Liver (tissue), 9 donors: ENCODE results near the gene HLA-DRB5. TPM values are rescaled to one million over a fixed set of nuclear protein-coding genes. Genes with fewer than 3 reads are reported as not detected.
"Not testable (repeated sequence)": the region's sequence is repeated elsewhere in the genome, so short reads cannot be mapped to it uniquely, and the experiment has no call there.

ENCODE experiments used
- DNase-seq: peaks from one replicate; pipeline ENCODE4 v3.0.0-alpha.2; 2017; ENCODE audit warnings: low spot score
- H3K27ac ChIP-seq, 2 donors: one replicate each; pipeline ENCODE4 v1.7.0; 2013; ENCODE audit warnings: inconsistent platforms in 2 of 2, low read length in 2 of 2, control low read depth in 1 of 2, low read depth in 1 of 2, mild to moderate bottlenecking in 1 of 2
- H3K27me3 ChIP-seq, 4 donors: one replicate each; pipeline versions ENCODE4 v1.6.1 to v1.7.0; 2013; ENCODE audit warnings: low read length in 3 of 4, inconsistent platforms in 1 of 4, mild to moderate bottlenecking in 1 of 4, moderate library complexity in 1 of 4; ENCODE audit not compliant: control insufficient read depth in 4 of 4, insufficient read depth in 4 of 4
- H3K36me3 ChIP-seq, 4 donors: one replicate each; pipeline versions ENCODE4 v1.6.1 to v1.7.0; 2013; ENCODE audit warnings: low read length in 3 of 4, mild to moderate bottlenecking in 3 of 4, low read depth in 1 of 4, moderate library complexity in 1 of 4; ENCODE audit not compliant: control insufficient read depth in 4 of 4, insufficient read depth in 3 of 4
- H3K4me1 ChIP-seq, 4 donors: one replicate each; pipeline versions ENCODE4 v1.6.1 to v1.7.0; 2013; ENCODE audit warnings: low read length in 3 of 4, mild to moderate bottlenecking in 3 of 4, moderate library complexity in 1 of 4; ENCODE audit not compliant: control insufficient read depth in 4 of 4, insufficient read depth in 4 of 4
- H3K4me3 ChIP-seq, 3 donors: one replicate each; pipeline versions ENCODE4 v1.6.1 to v1.7.0; 2013; ENCODE audit warnings: low read length in 3 of 3, control low read depth in 1 of 3, low read depth in 1 of 3, mild to moderate bottlenecking in 1 of 3
- H3K9ac ChIP-seq, 2 donors: one replicate each; pipeline ENCODE4 v1.7.0; 2013; ENCODE audit warnings: low read length in 2 of 2, mild to moderate bottlenecking in 2 of 2, moderate library complexity in 2 of 2, control low read depth in 1 of 2, low read depth in 1 of 2
- H3K9me3 ChIP-seq, 4 donors: one replicate each; pipeline versions ENCODE4 v1.6.1 to v1.7.0; 2013; ENCODE audit warnings: low read length in 3 of 4; ENCODE audit not compliant: control insufficient read depth in 4 of 4
- EGR1 ChIP-seq, 2 donors: IDR thresholded peaks; 2 replicates each; pipeline ENCODE4 v1.6.1; 2016 to 2018; ENCODE audit warnings: antibody characterized with exemption in 2 of 2, low read depth in 2 of 2
- FOXA1 ChIP-seq: IDR thresholded peaks from 2 replicates; pipeline ENCODE4 v1.6.1; 2016; ENCODE audit warnings: antibody characterized with exemption
- GABPA ChIP-seq, 2 donors: IDR thresholded peaks in 1 of 2; conservative IDR thresholded peaks in 1 of 2; 2 replicates each; pipeline ENCODE4 v1.6.1; 2016; ENCODE audit warnings: antibody characterized with exemption in 2 of 2, mild to moderate bottlenecking in 1 of 2, moderate library complexity in 1 of 2
- HNF4A ChIP-seq, 2 donors: conservative IDR thresholded peaks; 2 replicates each; pipeline ENCODE4 v1.6.1; 2016; ENCODE audit warnings: antibody characterized with exemption in 2 of 2, mild to moderate bottlenecking in 2 of 2
- HNF4G ChIP-seq: IDR thresholded peaks from 2 replicates; pipeline ENCODE4 v1.6.1; 2016; ENCODE audit warnings: antibody characterized with exemption
- JUND ChIP-seq, 2 donors: IDR thresholded peaks; 2 replicates each; pipeline ENCODE4 v1.6.1; 2016; ENCODE audit warnings: antibody characterized with exemption in 2 of 2
- MAX ChIP-seq: IDR thresholded peaks from 2 replicates; pipeline ENCODE4 v1.6.1; 2016; ENCODE audit warnings: antibody characterized with exemption
- NR2F2 ChIP-seq: IDR thresholded peaks from 2 replicates; pipeline ENCODE4 v1.6.1; 2016; ENCODE audit warnings: antibody characterized with exemption
- RAD21 ChIP-seq, 2 donors: IDR thresholded peaks; 2 replicates each; pipeline ENCODE4 v1.6.1; 2016; ENCODE audit warnings: antibody characterized with exemption in 2 of 2, mild to moderate bottlenecking in 2 of 2
- RXRA ChIP-seq, 2 donors: IDR thresholded peaks; 2 replicates each; pipeline ENCODE4 v1.6.1; 2017 to 2018; ENCODE audit warnings: antibody characterized with exemption in 2 of 2, mild to moderate bottlenecking in 1 of 2
- SP1 ChIP-seq: IDR thresholded peaks from 2 replicates; pipeline ENCODE4 v1.6.1; 2018; ENCODE audit warnings: antibody characterized with exemption, mild to moderate bottlenecking
- TAF1 ChIP-seq: conservative IDR thresholded peaks from 2 replicates; pipeline ENCODE4 v1.6.1; 2016; ENCODE audit warnings: antibody characterized with exemption, mild to moderate bottlenecking
- YY1 ChIP-seq: IDR thresholded peaks from 2 replicates; pipeline ENCODE4 v1.6.1; 2016; ENCODE audit warnings: antibody characterized with exemption, mild to moderate bottlenecking
- ZBTB33 ChIP-seq: IDR thresholded peaks from 2 replicates; pipeline ENCODE4 v1.6.1; 2016; ENCODE audit warnings: antibody characterized with exemption
- WGBS: extraction: QIAGEN DNeasy Blood & Tissue Kit; methylation state at CpG from one replicate; pipeline ENCODE4 v1.1.7; 2013; 5-methylcytosine and 5-hydroxymethylcytosine counted together
- polyA plus RNA-seq, 2 donors: library from polyadenylated mRNA; stranded (reverse) in 1 of 2; unstranded in 1 of 2; fragments of 200-250 nt in 1 of 2; fragments of >200 nt in 1 of 2; fragmentation: Nextera tagmentation in 1 of 2; extraction: Ambion mirVana in 1 of 2; gene quantifications; one replicate each; pipeline versions ENCODE4 v1.2.1 to v1.2.3, GENCODE V29; 2013 to 2015
- total RNA-seq, 2 donors: library from RNA; depleted of rRNA; stranded (reverse); fragments of >200 nt; gene quantifications; one replicate each; pipeline ENCODE4 v1.2.3, GENCODE V29; 2014
- TF ChIP-seq, protein P1 (sequence below): IDR thresholded peaks from 2 replicates; pipeline ENCODE4 v1.6.1; 2016; ENCODE audit warnings: antibody characterized with exemption
- TF ChIP-seq, protein P2 (sequence below): IDR thresholded peaks from 2 replicates; pipeline ENCODE4 v1.6.1; 2016; ENCODE audit warnings: antibody characterized with exemption, mild to moderate bottlenecking
- TF ChIP-seq, protein P3 (sequence below): fragments of 150-350 bp; IDR thresholded peaks from 2 replicates; pipeline ENCODE4 v1.5.1; 2017; ENCODE audit warnings: improper control_type of control experiment, low read depth, low read length; ENCODE audit not compliant: missing input control
- donor health status: healthy.
- donor health status: healthy.
- donor health status: healthy.
- donor health status: healthy.
- donor health status: healthy.

HLA-DRB5 gene
- total and polyA plus RNA-seq, 4 donors, result 0.36 to 42.9 (median 2.8) TPM

GRCh38 chr6:32475392-32476206, 54.5 kb downstream of the HLA-DRB5 start:
- DNase-seq, result no peak
- TF ChIP-seq RAD21 (IDR thresholded peaks at IDR 0.05), result peak in 1 of 2 donors; percentile 23
- no peak for TF ChIP-seq TAF1
- Histone ChIP-seq H3K4me3 (no peak overlapping the region), H3K9me3 (peaks cover 0 to 6% (median 1%) of the 10 kb centered on the region in 4 donors), H3K36me3 (no peaks in the 10 kb centered on the region), H3K4me1 (peaks cover 0 to 1% (median 0%) of the 10 kb centered on the region in 4 donors), H3K27me3 (peaks cover 0 to 4% (median 0%) of the 10 kb centered on the region in 4 donors), H3K9ac (no peak overlapping the region), H3K27ac (no peak overlapping the region)
- 75% methylated on average over 13 of the region's 13 CpGs for WGBS

DNA sequence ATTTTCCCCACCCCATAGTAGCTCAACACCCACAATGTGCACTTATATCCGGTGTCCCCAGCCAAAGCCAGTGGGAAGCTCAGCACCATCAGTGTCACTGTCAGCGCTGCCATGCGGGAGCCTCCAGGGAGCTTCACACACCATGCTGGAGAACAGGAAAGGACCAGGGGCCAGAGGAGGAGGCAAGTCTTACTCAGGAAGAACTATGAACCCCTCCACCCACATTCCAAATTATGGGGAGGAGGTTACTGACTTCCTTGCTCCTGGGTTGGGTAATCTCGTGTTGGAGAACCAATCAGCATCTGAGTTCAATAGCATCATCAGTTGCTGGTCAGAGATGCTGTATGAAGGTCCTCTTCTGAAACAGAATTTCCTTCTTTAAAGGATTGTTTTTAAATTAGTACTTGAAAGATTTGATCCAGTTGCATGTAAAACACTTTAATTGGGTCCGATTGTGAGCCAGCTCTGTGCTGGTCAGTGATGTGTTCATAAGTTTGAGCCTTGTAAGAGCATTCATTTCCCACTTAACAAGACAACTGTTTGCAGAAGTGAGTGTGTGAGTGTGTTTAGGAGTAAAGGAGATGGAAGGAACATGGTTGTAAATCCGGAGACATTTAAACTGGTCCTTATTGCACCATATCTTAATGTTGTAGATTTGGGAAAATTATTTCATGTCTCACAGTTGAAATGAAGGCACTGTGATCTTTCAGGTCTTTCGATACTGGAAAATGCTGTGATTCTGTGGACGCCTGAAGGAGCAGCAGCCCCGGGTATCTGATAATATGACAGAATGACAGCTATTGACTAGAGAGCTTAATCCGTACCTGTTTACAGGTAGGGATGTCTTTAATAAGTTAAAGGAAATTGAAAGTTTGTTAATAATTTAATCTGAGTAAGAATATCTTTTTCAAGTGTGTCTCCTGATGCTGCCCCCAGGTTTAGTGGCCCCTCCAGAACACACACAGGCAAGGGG, 56.4 kb downstream of the HLA-DRB5 start:
- not testable (repeated sequence) for H3K4me3 ChIP-seq, H3K9me3 ChIP-seq, H3K27me3 ChIP-seq, H3K9ac ChIP-seq, H3K4me1 ChIP-seq, H3K36me3 ChIP-seq, DNase-seq
- H3K27ac ChIP-seq, result peak overlapping the region; percentile 50 to 56
- 41% methylated on average over 10 of the region's 10 CpGs for WGBS

DNA sequence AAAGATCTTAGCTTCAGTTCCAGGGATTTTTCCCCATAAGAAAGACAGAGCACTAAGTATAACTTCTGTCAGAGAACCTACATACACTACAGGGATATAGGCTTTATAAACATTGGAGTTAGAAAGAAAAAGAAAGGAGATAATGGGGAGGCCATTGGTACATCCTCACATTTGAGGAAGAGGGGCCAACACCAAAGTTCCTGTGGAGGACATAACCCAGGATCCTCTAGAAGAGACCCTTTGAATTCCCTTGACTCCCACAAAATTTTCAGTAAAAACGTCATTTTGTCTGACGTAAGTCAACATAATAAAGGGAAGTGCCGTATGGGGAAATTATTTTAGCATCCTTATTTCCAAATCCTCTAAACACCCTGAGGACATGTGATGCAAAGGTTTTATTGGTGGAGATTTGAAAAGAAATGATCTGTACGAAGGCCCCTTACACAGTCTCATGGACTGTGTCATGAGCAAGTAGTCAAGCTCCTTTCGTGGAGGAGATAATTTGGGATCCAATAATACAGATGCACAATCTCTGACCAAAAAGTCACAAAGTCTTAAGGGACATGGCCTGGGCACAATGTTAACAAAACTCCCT, 57.2 kb downstream of the HLA-DRB5 start:
- peaks cover 0 to 1% (median 0%) of the 10 kb centered on the region in 4 donors for H3K4me1 ChIP-seq
- no peak for DNase-seq
- H3K4me3 ChIP-seq, result no peak overlapping the region
- H3K9me3 ChIP-seq, result peaks cover 0 to 2% (median under 1%) of the 10 kb centered on the region in 4 donors
- H3K27me3 ChIP-seq, result peaks cover 0 to 4% (median 0%) of the 10 kb centered on the region in 4 donors
- peak overlapping the region; percentile 48 to 56 for H3K27ac ChIP-seq
- 62% methylated on average over 5 of the region's 5 CpGs for WGBS
- no peak overlapping the region for H3K9ac ChIP-seq
- H3K36me3 ChIP-seq, result no peaks in the 10 kb centered on the region
- TF ChIP-seq SP1 (no peak), TAF1 (no peak), HNF4G (no peak), JUND (IDR thresholded peaks at IDR 0.05) (no peak), MAX (no peak), EGR1 (IDR thresholded peaks at IDR 0.05; ENCODE audit: low read depth in 2 of 2) (no peak), NR2F2 (no peak), RAD21 (IDR thresholded peaks at IDR 0.05) (no peak), YY1 (no peak), RXRA (IDR thresholded peaks at IDR 0.05) (no peak), HNF4A (conservative IDR thresholded peaks at IDR 0.05) (no peak), FOXA1 (no peak), ZBTB33 (no peak), GABPA (IDR thresholded peaks at IDR 0.05 in 1 of 2, conservative IDR thresholded peaks at IDR 0.05 in 1 of 2) (no peak)
- TF ChIP-seq, protein P1, sequence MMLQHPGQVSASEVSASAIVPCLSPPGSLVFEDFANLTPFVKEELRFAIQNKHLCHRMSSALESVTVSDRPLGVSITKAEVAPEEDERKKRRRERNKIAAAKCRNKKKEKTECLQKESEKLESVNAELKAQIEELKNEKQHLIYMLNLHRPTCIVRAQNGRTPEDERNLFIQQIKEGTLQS, result no peak
- TF ChIP-seq, protein P2, sequence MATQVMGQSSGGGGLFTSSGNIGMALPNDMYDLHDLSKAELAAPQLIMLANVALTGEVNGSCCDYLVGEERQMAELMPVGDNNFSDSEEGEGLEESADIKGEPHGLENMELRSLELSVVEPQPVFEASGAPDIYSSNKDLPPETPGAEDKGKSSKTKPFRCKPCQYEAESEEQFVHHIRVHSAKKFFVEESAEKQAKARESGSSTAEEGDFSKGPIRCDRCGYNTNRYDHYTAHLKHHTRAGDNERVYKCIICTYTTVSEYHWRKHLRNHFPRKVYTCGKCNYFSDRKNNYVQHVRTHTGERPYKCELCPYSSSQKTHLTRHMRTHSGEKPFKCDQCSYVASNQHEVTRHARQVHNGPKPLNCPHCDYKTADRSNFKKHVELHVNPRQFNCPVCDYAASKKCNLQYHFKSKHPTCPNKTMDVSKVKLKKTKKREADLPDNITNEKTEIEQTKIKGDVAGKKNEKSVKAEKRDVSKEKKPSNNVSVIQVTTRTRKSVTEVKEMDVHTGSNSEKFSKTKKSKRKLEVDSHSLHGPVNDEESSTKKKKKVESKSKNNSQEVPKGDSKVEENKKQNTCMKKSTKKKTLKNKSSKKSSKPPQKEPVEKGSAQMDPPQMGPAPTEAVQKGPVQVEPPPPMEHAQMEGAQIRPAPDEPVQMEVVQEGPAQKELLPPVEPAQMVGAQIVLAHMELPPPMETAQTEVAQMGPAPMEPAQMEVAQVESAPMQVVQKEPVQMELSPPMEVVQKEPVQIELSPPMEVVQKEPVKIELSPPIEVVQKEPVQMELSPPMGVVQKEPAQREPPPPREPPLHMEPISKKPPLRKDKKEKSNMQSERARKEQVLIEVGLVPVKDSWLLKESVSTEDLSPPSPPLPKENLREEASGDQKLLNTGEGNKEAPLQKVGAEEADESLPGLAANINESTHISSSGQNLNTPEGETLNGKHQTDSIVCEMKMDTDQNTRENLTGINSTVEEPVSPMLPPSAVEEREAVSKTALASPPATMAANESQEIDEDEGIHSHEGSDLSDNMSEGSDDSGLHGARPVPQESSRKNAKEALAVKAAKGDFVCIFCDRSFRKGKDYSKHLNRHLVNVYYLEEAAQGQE, result no peak
- TF ChIP-seq, protein P3, sequence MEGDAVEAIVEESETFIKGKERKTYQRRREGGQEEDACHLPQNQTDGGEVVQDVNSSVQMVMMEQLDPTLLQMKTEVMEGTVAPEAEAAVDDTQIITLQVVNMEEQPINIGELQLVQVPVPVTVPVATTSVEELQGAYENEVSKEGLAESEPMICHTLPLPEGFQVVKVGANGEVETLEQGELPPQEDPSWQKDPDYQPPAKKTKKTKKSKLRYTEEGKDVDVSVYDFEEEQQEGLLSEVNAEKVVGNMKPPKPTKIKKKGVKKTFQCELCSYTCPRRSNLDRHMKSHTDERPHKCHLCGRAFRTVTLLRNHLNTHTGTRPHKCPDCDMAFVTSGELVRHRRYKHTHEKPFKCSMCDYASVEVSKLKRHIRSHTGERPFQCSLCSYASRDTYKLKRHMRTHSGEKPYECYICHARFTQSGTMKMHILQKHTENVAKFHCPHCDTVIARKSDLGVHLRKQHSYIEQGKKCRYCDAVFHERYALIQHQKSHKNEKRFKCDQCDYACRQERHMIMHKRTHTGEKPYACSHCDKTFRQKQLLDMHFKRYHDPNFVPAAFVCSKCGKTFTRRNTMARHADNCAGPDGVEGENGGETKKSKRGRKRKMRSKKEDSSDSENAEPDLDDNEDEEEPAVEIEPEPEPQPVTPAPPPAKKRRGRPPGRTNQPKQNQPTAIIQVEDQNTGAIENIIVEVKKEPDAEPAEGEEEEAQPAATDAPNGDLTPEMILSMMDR, result no peak
